ENCODE data around the gene BIN2. TPM values are rescaled to one million over a fixed set of nuclear protein-coding genes. Genes with fewer than 3 reads are reported as not detected.
A peak's percentile ranks its signal among the peaks of the same experiment; 100 is the strongest.

The BIN2 gene
- total RNA-seq, 1 experiment from 2014 or later, result 0.20 TPM

DNA sequence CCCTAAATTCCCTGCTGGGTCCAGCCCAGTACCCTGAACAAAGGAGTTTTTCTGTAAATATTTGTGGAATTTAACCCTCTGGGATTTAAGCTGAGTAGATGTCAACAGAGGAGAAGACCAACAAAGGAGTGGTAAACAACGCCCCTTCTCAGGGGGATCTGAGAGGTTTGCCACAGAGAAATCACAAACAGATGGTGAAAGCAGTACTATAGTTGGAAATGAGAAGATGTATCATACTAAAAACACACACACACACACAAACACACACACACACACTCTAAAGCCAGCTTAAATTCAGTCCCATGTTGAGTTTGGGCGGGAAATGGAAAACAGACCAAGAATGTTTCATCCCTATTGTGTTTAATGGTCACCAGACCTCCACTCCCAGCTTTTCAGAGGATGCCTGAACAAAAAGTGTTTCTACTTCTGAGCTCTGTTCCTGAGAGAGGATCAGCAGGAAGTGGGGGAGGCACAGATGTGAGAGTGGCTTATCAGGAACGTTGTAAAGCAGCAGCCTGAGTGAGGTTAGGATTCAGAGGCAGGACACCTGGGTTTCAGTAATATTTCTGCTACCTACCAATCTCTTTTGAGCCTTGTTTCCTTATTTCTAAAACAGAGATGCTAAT, 3.2 kb downstream of the BIN2 start (continued):
- TF ChIP-seq, protein P1, sequence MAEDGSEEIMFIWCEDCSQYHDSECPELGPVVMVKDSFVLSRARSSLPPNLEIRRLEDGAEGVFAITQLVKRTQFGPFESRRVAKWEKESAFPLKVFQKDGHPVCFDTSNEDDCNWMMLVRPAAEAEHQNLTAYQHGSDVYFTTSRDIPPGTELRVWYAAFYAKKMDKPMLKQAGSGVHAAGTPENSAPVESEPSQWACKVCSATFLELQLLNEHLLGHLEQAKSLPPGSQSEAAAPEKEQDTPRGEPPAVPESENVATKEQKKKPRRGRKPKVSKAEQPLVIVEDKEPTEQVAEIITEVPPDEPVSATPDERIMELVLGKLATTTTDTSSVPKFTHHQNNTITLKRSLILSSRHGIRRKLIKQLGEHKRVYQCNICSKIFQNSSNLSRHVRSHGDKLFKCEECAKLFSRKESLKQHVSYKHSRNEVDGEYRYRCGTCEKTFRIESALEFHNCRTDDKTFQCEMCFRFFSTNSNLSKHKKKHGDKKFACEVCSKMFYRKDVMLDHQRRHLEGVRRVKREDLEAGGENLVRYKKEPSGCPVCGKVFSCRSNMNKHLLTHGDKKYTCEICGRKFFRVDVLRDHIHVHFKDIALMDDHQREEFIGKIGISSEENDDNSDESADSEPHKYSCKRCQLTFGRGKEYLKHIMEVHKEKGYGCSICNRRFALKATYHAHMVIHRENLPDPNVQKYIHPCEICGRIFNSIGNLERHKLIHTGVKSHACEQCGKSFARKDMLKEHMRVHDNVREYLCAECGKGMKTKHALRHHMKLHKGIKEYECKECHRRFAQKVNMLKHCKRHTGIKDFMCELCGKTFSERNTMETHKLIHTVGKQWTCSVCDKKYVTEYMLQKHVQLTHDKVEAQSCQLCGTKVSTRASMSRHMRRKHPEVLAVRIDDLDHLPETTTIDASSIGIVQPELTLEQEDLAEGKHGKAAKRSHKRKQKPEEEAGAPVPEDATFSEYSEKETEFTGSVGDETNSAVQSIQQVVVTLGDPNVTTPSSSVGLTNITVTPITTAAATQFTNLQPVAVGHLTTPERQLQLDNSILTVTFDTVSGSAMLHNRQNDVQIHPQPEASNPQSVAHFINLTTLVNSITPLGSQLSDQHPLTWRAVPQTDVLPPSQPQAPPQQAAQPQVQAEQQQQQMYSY (CRISPR knock-in tag; IDR thresholded peaks at IDR 0.05), result no peak
- TF ChIP-seq SP1 (CRISPR knock-in tag; conservative IDR thresholded peaks at IDR 0.05) (no peak), ZNF423 (CRISPR knock-in tag; IDR thresholded peaks at IDR 0.05) (no peak), NFE2L1 (CRISPR knock-in tag; IDR thresholded peaks at IDR 0.05) (no peak), IRF2 (CRISPR knock-in tag; IDR thresholded peaks at IDR 0.05; ENCODE audit: borderline replicate concordance, low read depth) (no peak), ELF4 (CRISPR knock-in tag; IDR thresholded peaks at IDR 0.05; ENCODE audit: low read depth) (no peak), CTCF (IDR thresholded peaks at IDR 0.05) (no peak), JAZF1 (CRISPR knock-in tag; IDR thresholded peaks at IDR 0.05) (no peak), TCF7 (CRISPR knock-in tag; IDR thresholded peaks at IDR 0.05; ENCODE audit: low read depth) (no peak)
- TF ChIP-seq, protein P2, sequence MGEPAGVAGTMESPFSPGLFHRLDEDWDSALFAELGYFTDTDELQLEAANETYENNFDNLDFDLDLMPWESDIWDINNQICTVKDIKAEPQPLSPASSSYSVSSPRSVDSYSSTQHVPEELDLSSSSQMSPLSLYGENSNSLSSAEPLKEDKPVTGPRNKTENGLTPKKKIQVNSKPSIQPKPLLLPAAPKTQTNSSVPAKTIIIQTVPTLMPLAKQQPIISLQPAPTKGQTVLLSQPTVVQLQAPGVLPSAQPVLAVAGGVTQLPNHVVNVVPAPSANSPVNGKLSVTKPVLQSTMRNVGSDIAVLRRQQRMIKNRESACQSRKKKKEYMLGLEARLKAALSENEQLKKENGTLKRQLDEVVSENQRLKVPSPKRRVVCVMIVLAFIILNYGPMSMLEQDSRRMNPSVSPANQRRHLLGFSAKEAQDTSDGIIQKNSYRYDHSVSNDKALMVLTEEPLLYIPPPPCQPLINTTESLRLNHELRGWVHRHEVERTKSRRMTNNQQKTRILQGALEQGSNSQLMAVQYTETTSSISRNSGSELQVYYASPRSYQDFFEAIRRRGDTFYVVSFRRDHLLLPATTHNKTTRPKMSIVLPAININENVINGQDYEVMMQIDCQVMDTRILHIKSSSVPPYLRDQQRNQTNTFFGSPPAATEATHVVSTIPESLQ (CRISPR knock-in tag; IDR thresholded peaks at IDR 0.05), result no peak
- TF ChIP-seq, protein P3, sequence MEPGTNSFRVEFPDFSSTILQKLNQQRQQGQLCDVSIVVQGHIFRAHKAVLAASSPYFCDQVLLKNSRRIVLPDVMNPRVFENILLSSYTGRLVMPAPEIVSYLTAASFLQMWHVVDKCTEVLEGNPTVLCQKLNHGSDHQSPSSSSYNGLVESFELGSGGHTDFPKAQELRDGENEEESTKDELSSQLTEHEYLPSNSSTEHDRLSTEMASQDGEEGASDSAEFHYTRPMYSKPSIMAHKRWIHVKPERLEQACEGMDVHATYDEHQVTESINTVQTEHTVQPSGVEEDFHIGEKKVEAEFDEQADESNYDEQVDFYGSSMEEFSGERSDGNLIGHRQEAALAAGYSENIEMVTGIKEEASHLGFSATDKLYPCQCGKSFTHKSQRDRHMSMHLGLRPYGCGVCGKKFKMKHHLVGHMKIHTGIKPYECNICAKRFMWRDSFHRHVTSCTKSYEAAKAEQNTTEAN (CRISPR knock-in tag; IDR thresholded peaks at IDR 0.05), result no peak

DNA sequence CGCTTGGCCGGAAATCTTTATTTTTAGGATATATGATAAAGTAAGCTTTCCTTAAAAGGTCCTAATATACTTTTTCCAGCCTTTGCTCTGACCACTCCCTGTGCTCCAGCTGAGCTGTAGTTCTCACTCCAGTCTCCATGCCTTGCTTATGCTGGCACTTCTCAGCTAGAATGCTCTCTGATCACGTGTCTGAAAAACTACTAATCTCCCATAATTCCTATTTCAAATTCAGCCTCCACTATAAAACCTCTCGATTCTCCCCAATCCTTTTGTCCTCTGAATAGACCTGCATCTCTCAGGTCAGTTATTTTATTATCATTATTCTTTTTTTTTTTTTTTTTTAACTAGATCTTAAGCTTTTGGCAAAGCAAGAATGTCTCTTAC, 3.7 kb downstream of the BIN2 start:
- Mint-ChIP-seq H3K27ac (peak overlapping the region; percentile 93), H3K36me3 (no peaks in the 10 kb centered on the region), H3K4me3 (no peak overlapping the region), H3K27me3 (ENCODE audit: low read depth) (no peaks in the 10 kb centered on the region), H3K9me3 (no peaks in the 10 kb centered on the region), H3K4me1 (peaks cover 31% of the 10 kb centered on the region)
- DNase-seq (ENCODE audit: low spot score) (no peak), ATAC-seq (peak; percentile 25; the same call in 1 of the 2 replicates)
- ChIA-PET CTCF (interaction anchor here (0.5 to 2.6 kb wide), 8 partner anchors 12 to 495 kb away, joined by 3 to 14 read pairs (median 3); partner anchors contain the start of gene SMAGP), POLR2A (interaction anchor here (0.6 to 1.2 kb wide), 6 partner anchors 82 to 391 kb away, joined by 3 to 6 read pairs (median 3); partner anchors contain the start of genes DAZAP2 and POU6F1)
- no peak for TF ChIP-seq FOXK1 (CRISPR knock-in tag; IDR thresholded peaks at IDR 0.05)
- TF ChIP-seq, protein P4, sequence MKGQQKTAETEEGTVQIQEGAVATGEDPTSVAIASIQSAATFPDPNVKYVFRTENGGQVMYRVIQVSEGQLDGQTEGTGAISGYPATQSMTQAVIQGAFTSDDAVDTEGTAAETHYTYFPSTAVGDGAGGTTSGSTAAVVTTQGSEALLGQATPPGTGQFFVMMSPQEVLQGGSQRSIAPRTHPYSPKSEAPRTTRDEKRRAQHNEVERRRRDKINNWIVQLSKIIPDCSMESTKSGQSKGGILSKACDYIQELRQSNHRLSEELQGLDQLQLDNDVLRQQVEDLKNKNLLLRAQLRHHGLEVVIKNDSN (CRISPR knock-in tag; IDR thresholded peaks at IDR 0.05), result 0 out of 2 replicates have a peak, but pooled peaks have one; percentile 25
- TF ChIP-seq E2F4 (CRISPR knock-in tag; IDR thresholded peaks at IDR 0.05; ENCODE audit: borderline replicate concordance, low read depth), result no peak

Data from WTC11 (cell line).